OCI-LY3 (cell line): ENCODE measurements around the gene ZNF683.
"Not testable (repeated sequence)": the region's sequence is repeated elsewhere in the genome, so short reads cannot be mapped to it uniquely, and the experiment has no call there.

ENCODE experiments used
- H2AFZ ChIP-seq: fragments of 200-600, 300-600 bp; shearing (Covaris generic); 2 replicates; pipeline ENCODE4 v1.6.0; 2014; ENCODE audit warnings: antibody characterized with exemption, low read depth, low read length
- H3K27ac ChIP-seq: fragments of 200-600, 300-600 bp; sonication (generic); 2 replicates; pipeline ENCODE4 v1.5.1; 2014; ENCODE audit warnings: mild to moderate bottlenecking, low read length, moderate library complexity, mixed read lengths
- H3K27me3 ChIP-seq: fragments of 200-600, 300-600 bp; sonication (generic); 2 replicates; pipeline ENCODE4 v1.6.1; 2014; ENCODE audit warnings: low read depth, low read length, mixed read lengths
- H3K36me3 ChIP-seq: fragments of 200-600, 300-600 bp; sonication (generic); replicated peaks from 2 replicates; pipeline ENCODE3; 2014; ENCODE audit warnings: low read depth, low read length, mixed read lengths
- H3K4me1 ChIP-seq: fragments of 300-600, 200-600 bp; sonication (generic); 2 replicates; pipeline ENCODE4 v1.6.1; 2014; ENCODE audit warnings: low read length, mixed read lengths
- H3K4me2 ChIP-seq: fragments of 200-600, 300-600 bp; sonication (generic); 2 replicates; pipeline ENCODE4 v1.6.1; 2014; ENCODE audit warnings: low read length, mixed read lengths
- H3K4me3 ChIP-seq: fragments of 300-600, 200-600 bp; sonication (generic); 2 replicates; pipeline ENCODE4 v1.5.1; 2014; ENCODE audit warnings: antibody characterized with exemption, mild to moderate bottlenecking, low read length, moderate library complexity
- H3K79me2 ChIP-seq: fragments of 300-600, 200-600 bp; shearing (Covaris generic); 2 replicates; pipeline ENCODE4 v1.6.1; 2014; ENCODE audit warnings: mild to moderate bottlenecking, low read length, mixed read lengths
- H3K9ac ChIP-seq: fragments of 300-600, 200-600 bp; shearing (Covaris generic); 2 replicates; pipeline ENCODE4 v1.6.0; 2014; ENCODE audit warnings: mild to moderate bottlenecking, low read length, moderate library complexity
- H3K9me3 ChIP-seq: fragments of 200-600, 300-600 bp; shearing (Covaris generic); 2 replicates; pipeline ENCODE4 v1.6.1; 2014; ENCODE audit warnings: low read length, mixed read lengths; ENCODE audit not compliant: insufficient read depth
- H4K20me1 ChIP-seq: fragments of 200-600, 300-600 bp; sonication (generic); 2 replicates; pipeline ENCODE4 v1.6.1; 2016; ENCODE audit warnings: low read length, mixed read lengths; ENCODE audit not compliant: insufficient read depth
- CTCF ChIP-seq: fragments of 200-600, 300-600 bp; sonication (generic); IDR thresholded peaks from 2 replicates; pipeline ENCODE4 v1.5.1; 2014; ENCODE audit warnings: antibody characterized with exemption, low read length, low read depth
- EZH2phosphoT487 ChIP-seq: fragments of 200-600 bp; shearing (Covaris generic); IDR thresholded peaks from 2 replicates; pipeline ENCODE4 v1.6.1; 2018; ENCODE audit warnings: antibody characterized with exemption, mixed run types, low read depth

ZNF683 gene

GRCh38 chr1:26337625-26338024 is 34.9 kb downstream of the ZNF683 start:
- Histone ChIP-seq H3K4me2 (no peak overlapping the region), H3K27me3 (no peaks in the 10 kb centered on the region), H3K9me3 (no peaks in the 10 kb centered on the region), H3K4me1 (peaks cover 3% of the 10 kb centered on the region; the same call in 1 of the 2 replicates), H4K20me1 (no peaks in the 10 kb centered on the region), H3K9ac (no peak overlapping the region), H3K27ac (no peak overlapping the region), H2AFZ (no peak overlapping the region), H3K4me3 (no peak overlapping the region), H3K36me3 (no peaks in the 10 kb centered on the region), H3K79me2 (no peaks in the 10 kb centered on the region)
- no peak for TF ChIP-seq EZH2phosphoT487
- no peak for TF ChIP-seq CTCF

GRCh38 chr1:26337206-26337535 is 35.4 kb downstream of the ZNF683 start:
- H3K9ac ChIP-seq, result no peak overlapping the region
- H3K79me2 ChIP-seq, result no peaks in the 10 kb centered on the region
- TF ChIP-seq CTCF (no peak), EZH2phosphoT487 (no peak)
- H2AFZ ChIP-seq, result no peak overlapping the region
- H3K36me3 ChIP-seq, result no peaks in the 10 kb centered on the region
- no peaks in the 10 kb centered on the region for H3K9me3 ChIP-seq
- peaks cover 3% of the 10 kb centered on the region; the same call in 1 of the 2 replicates for H3K4me1 ChIP-seq
- no peak overlapping the region for H3K4me2 ChIP-seq
- no peak overlapping the region for H3K4me3 ChIP-seq
- no peaks in the 10 kb centered on the region for H3K27me3 ChIP-seq
- no peak overlapping the region for H3K27ac ChIP-seq
- H4K20me1 ChIP-seq, result no peaks in the 10 kb centered on the region

- H3K4me2 ChIP-seq, result peak overlapping the region; percentile 96
- no peaks in the 10 kb centered on the region for H3K79me2 ChIP-seq
- H2AFZ ChIP-seq, result peak overlapping the region; percentile 47
- H3K27ac ChIP-seq, result no peak overlapping the region
- H4K20me1 ChIP-seq, result no peaks in the 10 kb centered on the region
- H3K4me1 ChIP-seq, result peaks cover 3% of the 10 kb centered on the region; the same call in 1 of the 2 replicates
- H3K4me3 ChIP-seq, result peak overlapping the region; percentile 78
- peak overlapping the region; percentile 35; the same call in 1 of the 2 replicates for H3K9ac ChIP-seq
- H3K27me3 ChIP-seq, result no peaks in the 10 kb centered on the region
- TF ChIP-seq EZH2phosphoT487, result no peak
- TF ChIP-seq CTCF, result no peak
- H3K36me3 ChIP-seq, result no peaks in the 10 kb centered on the region
- no peaks in the 10 kb centered on the region for H3K9me3 ChIP-seq
Observed at GRCh38 chr1:26336477-26337205, 35.9 kb downstream of the ZNF683 start.

GRCh38 chr1:26335774-26336476 is 36.6 kb downstream of the ZNF683 start:
- Histone ChIP-seq H3K36me3 (no peaks in the 10 kb centered on the region), H3K27ac (no peak overlapping the region), H3K4me1 (peaks cover 3% of the 10 kb centered on the region; the same call in 1 of the 2 replicates), H3K79me2 (no peaks in the 10 kb centered on the region), H3K9me3 (no peaks in the 10 kb centered on the region), H3K4me2 (peak overlapping the region; percentile 96), H3K4me3 (peak overlapping the region; percentile 78), H3K9ac (peak overlapping the region; percentile 35), H2AFZ (peak overlapping the region; percentile 47; the same call in 1 of the 2 replicates), H4K20me1 (no peaks in the 10 kb centered on the region), H3K27me3 (no peaks in the 10 kb centered on the region)
- no peak for TF ChIP-seq EZH2phosphoT487
- TF ChIP-seq CTCF, result no peak

- not testable (repeated sequence) for H3K4me2 ChIP-seq, H3K9ac ChIP-seq, H3K79me2 ChIP-seq, H2AFZ ChIP-seq, H3K4me1 ChIP-seq, H3K4me3 ChIP-seq, H4K20me1 ChIP-seq, H3K27me3 ChIP-seq, H3K27ac ChIP-seq, H3K36me3 ChIP-seq, H3K9me3 ChIP-seq
Observed at GRCh38 chr1:26333312-26333711, 39.2 kb downstream of the ZNF683 start.
